SH-SY5Y (cell line): ENCODE measurements around the gene PSPC1.

Experiments
- GATA2 ChIP-seq: IDR thresholded peaks from 2 replicates; pipeline ENCODE4 v1.6.1; 2011; ENCODE audit warnings: mild to moderate bottlenecking, low read depth, low read length
- GATA3 ChIP-seq: IDR thresholded peaks from 2 replicates; pipeline ENCODE4 v1.6.1; 2011; ENCODE audit warnings: low read depth, mild to moderate bottlenecking, low read length, moderate library complexity

DNA sequence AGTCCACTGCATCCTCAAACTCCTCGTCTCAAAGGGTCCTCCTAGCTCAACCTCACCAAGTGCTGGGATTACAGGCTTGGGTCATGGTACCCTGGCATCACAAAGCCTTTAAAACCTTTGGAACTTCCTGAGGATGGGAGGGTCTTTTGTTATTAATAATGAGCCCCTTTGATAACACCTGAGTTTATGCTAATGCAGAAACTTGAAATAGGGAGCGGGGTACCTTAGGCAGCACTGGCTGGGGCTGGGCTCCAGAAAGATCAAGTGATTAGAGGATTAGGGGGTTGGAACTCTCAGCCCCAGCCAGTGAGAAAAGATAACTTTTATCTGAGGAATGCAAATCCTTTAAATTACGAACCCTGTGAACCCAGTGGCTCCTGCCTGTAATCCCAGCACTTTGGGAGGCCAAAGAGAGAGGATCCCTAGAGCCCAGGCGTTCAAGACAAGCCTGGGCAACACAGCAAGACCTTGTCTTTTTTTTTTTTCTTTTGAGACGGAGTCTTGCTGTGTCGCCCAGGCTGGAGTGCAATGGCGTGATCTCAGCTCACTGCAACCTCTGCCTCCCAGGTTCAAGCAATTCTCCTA, 9.3 kb upstream of the PSPC1 start:
- no peak for TF ChIP-seq GATA3
- TF ChIP-seq GATA2, result no peak
